NCI-H1436 (cell line): ENCODE measurements around the gene CHP2.
"Not testable (repeated sequence)": the region's sequence is repeated elsewhere in the genome, so short reads cannot be mapped to it uniquely, and the experiment has no call there.

Source experiments
- DNase-seq: peaks from one replicate; lab custom pipeline; 2025; lab: John Stamatoyannopoulos, UW

CHP2 gene

DNA sequence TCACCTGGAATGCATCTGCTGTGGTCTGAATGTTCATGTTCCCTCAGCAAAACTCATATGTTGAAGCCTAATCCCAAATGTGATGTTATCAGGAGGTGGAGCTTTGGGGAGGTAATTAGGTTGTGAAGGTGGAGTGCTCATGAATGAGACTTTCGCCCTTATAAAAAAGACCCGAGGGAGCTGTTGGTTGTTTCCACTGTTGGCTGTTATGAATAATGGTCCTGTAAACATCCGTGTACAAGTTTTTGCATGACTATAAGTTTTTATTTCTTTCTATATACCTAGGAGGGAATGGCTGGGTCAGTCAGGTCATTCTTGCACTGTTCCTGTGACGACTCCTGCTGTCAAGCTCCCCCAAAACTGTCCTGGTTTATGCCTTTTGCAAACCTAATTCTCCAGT, 9.6 kb upstream of the CHP2 start:
- DNase-seq = no peak

DNA sequence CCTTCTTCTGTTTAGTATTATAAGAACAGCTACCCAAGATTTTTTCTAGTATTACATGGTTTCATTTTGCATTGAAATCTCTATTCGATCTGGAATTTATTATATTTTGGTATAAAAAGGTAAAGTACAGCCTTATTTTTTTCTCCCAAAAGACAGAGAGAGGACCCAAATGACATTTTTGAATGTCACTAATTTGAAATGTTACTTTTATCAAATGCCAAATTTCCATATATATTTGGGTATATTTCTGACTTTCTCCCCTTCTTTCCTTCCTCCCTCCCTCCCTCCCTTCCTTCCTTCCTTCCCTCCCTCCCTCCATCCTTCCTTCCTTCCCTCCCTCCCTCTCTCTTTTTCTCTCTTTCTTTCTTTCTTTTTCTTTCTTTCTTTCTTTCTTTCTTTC, 6.2 kb upstream of the CHP2 start:
- DNase-seq = no peak

DNA sequence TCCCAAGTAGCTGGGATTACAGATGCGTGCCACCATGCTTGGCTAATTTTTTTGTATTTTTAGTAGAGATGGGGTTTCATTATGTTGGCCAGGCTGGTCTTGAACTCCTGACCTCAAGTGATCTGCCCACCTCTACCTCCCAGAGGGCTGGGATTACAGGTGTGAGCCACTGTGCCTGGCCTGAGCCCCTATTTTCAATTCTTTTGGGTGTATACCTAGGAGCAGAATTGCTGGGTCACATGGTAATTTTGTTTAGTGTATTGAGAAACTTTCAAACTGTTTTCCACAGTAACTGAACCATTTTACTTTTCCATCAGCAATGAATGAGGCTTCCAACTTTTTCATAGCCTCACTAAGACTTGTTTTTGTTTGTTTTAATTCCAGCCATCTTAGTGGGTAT, 3.8 kb upstream of the CHP2 start:
- DNase-seq = not testable (repeated sequence)

DNA sequence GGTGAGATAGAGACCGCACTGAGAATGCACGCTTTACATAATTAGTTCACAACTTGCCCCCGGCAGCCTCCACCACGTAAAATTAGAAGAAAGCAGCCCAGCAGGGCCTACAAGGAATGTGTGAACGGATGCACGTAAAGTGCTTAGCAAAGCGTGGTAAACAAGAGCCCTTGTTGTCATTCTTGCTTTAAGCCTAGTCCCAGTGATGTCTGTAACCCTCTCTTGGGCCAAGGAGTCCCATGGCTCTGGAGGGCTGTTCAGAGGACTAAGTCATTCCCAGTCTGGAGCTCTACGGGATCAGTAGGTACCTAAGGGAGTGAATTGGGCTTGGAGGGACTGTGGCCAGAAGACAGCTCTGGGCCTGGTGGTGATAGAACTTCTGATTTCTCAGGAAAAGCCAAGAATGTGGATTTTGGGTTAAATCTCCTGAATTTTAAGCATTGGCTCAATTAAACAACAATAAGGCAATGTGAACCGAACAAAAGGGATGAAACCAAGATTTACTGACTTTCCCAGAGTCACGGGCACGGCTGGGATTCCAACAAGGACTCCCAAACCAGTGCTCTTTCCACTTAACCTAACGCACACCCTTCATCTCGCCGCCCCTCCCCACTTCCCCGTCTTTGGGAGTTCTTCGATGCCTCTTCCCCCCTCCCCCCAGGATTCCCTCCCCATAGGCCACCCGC, 775 bp upstream of the CHP2 start:
- DNase-seq = no peak

DNA sequence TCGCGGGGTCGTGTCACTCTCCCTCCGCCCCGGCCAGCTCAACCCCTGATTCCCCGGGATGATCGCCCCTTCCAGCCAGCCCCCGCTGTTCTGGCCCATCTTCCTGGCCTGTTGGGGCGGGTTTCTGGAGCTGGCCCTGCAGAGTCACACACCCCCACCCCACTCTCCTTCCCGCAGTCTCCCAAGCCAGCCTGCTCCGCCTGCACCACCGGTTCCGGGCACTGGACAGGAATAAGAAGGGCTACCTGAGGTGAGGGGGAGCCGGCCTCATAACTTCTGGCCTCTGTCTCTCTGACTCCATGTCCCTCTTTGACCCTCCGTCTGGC, 621 bp downstream of the CHP2 start:
- no peak for DNase-seq

DNA sequence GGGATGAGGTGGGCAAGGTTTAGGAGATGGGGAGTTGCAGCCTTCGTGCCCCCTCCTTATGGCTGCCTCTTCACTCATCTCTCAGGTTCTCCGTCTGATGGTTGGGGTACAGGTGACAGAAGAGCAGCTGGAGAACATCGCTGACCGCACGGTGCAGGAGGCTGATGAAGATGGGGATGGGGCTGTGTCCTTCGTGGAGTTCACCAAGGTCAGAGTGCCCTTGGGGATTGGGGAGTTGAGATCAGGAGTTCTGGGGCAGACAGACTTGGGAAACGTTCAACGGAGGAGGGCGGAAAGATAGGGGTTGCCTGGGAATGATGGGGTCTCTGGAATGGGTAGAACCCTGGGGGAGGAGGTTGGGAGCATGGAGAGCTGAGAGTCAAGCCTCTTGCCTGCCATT, 2.3 kb downstream of the CHP2 start:
- no peak for DNase-seq

DNA sequence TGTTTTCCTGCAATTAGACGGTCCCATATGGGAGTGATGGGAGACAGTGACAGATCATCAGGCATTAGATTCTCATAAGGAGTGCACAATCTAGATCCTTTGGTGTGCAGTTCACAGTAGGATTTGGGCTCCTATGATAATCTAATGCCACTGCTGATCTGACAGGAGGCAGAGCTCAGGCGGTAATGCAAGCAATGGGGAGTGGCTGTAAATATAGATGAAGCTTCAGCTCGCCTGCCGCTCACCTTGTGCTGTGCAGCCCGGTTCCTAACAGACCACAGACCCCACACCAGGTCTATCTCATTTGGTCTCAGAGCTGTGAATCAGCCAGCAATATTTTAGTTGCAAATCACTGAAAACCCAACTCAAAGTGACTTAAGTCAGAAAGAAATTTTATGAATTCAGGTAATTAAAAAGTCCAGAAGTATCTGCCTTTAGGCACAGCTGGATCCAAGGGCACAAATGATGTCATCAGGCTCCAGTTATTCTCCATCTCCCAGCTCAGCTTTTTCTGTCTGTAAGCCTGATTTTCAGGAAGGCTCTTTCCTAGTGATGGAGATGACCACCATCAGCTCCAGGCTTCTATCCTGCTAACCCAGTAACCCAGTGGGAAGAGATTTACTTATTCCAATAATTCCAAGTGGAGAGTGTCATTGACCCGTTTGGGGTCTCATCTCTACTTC, 3.3 kb downstream of the CHP2 start:
- no peak for DNase-seq

DNA sequence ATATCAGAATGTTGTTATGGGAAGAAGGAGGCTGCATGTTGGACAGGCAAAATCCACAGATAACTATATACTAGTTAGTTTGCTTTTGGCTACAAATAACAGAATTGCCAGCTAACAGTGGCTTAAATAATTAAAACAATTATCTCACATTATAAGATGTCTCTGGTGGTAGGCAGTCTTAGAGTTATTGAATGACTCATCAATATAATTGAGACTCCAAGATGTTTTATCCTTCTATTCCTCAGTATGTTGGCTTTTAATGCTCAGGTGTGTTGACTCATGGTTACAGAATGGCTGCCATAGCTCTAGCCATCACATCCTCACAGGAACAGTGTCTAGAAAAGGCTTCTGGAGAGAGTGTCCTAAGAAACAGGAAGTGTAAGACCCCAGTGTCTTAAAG, 11.1 kb downstream of the CHP2 start:
- DNase-seq = no peak

DNA sequence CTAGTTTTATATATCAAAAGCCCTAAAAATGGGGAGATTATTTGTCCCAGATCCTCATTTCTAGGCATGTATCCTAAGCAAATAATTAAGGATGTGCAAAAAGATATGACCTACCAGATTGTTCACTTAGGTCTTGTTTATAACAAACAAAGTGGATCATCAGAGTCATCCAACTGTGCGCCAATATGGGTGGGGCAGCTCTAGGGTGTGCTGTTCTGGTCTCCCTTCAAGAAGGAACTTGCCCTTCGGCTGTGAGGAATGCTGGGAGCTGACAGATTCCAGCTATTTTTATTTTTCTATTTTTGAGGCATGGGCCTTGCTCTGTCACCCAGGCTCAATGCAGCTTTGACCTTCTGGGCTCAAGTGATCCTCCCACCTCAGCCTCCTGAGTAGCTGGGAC, 13.8 kb downstream of the CHP2 start:
- no peak for DNase-seq

DNA sequence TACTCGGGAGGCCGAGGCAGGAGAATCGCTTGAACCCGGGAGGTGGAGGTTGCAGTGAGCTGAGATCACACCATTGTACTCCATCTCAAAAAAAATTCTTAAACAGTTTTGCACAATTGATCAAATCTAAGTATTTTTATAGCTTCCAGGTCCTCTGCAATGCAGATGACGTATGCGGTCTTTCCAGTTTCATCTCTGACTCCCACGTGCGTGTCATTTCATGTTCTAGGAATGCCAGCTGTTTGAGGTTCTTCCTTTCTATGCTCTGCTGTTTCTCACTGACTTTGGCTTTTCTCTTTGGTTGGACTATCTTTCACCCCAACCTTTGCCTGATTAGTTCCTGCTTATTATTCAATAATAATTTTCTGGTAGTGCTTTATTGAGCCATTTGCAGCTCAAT, 16.2 kb downstream of the CHP2 start:
- DNase-seq = no peak

DNA sequence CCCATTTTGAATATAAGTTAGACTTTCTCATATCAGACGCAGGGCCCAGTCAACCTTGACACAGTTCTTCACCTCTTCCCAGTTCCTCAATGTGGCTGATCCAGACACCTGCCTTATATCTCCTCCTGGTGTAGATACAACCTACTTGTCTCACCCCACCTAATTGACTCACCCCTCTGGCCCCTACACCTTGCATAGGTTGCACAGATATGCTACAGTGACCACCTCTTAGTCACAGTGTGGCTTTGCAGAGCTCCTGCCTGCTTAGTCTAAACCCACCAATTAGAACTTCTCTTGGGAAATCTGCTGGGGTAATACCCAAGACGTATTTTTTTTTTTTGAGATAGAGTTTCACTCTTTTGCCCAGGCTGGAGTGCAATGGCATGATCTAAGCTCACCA, 16.8 kb downstream of the CHP2 start:
- DNase-seq = no peak

DNA sequence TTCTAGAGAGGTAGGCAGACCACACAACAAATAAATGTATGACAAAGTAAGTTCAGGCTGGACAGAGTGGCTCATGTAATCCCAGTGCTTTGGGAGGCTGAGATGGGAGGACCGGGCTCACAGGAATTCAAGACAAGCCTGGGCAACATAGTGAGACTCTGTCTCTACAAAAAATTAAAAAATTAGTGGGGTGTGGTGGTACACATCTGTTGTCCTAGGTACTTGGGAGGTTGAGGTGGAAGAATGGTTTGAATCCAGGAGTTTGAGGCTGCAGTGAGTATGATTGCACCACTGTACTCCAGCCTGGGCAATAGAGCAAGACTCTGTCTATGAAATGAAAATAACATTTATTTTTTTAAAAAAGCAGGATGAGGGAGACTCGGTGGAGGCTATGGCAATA, 18.5 kb downstream of the CHP2 start:
- DNase-seq = no peak

DNA sequence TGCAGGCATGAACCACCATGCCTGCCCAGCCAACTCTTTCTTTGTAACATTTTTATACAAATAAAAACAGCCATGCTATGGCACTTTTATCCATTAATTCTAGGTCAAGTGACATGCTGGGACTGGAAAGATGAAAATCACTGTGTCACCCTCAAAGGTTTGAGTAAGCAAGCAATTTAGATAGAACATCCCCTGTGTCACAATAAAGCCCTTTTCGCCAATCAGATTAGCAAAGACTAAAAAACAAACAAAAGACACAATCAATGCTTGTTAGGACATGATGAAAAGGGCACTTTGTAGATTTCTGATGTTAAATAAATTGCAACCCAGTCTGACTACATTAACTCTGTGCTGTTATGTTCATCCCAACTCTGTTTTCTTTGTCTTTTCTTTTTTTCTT, 26.4 kb downstream of the CHP2 start:
- DNase-seq = no peak

DNA sequence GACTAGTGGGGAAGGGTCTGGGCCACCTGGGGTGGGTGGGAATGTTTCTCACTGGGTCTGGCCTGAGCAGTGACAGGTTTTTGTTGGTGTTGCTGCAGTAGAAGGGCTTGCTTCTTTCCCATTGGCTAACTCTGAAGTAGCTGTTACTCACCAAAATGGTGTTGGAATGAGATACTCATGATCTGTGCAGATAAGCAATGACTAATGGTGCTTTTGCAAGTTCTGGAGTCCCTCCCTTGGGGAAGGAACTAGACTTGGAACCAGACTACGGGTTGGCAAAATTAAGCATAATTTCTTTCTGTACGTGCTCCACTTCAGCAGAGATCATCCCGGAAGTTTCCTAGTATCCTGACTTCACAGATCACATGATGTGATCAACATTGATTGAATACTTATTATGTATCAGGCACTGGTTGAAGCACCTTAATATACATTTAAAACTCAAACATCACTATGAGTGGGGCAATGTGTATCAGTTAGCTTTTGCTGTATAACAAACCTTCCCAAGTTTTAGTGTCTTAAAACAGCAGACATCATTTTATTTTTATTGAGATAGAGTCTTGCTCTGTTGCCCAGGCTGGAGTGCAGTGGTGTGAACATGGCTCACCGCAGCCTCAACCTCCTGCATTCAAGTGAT, 30.1 kb downstream of the CHP2 start:
- no peak for DNase-seq

DNA sequence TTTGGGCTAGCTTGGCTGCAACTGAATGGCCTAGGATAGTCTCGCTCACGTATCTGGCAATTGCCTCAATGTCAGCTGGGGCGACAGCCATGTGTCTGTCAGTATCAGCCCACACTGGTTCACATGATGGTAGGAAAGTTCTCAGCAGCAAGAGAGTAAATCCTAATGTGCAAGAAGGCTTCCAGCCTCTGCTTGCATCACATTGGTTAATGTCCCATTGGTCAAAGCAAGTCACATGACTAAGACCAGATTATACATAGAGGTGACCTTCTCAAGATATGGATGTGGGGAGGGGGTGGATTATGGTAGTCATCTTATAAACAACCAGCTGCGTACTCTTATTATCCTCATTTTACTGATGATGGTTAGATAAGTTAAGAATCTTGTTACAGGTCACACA, 31.0 kb downstream of the CHP2 start:
- DNase-seq = no peak

DNA sequence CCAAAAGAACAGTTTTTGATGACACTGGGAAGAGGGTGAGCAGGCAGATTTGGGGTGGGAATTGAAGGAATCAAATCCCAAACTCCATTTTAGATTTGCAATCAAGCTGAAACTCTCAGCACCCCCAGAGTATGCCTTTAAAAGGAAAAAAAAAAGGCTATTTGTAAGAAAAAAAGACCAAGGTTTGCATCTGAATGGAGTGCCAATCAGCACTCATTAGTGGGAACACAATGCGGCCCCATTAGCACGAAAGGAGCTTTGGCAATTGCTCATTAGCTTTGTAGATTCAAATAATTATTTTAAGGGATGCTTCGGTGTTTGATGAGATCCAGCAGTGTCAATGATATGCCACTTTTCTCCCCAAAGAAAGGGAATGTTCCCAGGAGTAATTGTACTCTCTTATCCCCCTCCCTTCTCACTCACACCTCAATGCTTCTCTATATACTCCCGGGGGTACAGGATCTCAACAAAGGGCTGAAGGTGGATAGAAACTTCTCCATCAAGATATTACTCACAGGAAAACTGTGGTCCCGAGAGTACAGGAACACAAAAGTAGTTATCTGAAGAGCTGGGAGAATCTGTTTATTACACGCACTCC, 32.2 kb downstream of the CHP2 start:
- no peak for DNase-seq

DNA sequence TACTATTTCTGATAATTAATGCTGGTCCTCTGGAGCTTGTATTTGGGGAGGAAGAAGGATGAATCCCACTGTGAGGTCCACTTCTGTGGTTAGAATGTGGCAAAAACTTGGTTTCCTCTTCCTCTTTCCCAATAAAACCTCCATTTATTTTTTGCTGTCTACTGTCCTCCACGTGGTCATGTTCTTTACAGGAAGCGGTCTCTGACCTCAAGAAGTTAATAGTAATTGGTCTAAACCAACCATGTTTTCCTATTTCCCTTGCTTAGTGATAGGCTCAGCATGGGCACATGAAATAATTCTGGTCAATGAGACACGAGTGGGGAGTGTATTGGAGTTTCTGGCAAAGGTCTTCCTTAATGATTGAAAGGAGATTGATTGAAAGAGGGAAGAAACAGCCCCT, 33.9 kb downstream of the CHP2 start:
- no peak for DNase-seq

DNA sequence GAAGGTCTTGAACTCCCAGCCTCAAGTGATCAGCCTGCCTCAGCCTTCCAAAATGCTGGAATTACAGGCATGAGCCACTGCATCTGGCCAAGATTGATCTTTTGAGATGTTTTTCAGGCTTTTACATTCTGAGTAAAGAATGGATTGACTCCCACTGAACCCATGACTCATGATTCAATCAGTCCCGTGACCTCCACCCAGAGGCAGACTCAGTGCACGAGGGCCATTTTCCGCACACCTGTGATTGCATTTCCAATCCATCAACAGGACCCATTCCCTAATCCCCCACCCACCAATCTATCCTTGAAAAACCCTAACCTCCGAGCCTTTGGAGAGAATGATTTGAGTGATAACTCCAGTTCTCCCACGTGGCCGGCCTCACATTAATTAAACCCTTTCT, 40.6 kb downstream of the CHP2 start:
- DNase-seq = no peak

DNA sequence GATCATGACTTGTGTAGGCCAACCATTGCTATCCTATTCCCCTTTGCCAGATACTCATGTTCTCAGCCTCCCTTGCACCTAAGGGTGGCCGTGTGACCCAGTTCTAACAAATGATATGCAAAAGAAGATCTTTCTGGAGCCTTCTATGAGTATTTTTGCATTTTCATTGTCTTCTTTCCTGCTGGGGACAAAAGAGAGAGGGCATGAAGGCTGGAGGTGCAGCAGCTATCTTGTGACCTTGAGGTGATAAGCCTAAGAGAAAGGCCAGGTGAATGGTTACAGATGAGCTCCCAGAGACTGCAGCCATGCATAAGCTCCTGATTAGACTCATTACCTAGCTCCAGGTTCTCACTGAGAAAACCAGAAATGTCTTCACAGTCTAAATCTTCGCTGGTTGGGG, 42.1 kb downstream of the CHP2 start:
- DNase-seq = no peak

DNA sequence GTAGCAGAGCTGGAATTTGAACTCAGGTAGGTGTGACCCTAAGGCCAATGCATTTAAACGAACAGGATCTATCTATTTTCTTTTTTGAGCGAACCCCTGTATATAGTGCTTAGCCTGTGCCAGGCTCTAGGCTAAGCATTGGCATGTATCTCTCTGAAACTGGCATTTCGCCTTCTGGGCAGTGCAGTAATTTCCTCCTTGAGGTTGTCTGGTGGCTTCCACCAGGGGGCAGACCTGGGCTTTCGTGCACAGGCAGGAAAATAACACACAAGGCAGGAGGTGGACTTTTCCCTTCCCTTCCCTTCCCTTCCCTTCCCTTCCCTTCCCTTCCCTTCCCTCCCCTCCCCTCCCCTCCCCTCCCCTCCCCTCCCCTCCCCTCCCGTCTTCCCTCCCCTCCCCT, 46.6 kb downstream of the CHP2 start:
- peak; percentile 54 for DNase-seq

DNA sequence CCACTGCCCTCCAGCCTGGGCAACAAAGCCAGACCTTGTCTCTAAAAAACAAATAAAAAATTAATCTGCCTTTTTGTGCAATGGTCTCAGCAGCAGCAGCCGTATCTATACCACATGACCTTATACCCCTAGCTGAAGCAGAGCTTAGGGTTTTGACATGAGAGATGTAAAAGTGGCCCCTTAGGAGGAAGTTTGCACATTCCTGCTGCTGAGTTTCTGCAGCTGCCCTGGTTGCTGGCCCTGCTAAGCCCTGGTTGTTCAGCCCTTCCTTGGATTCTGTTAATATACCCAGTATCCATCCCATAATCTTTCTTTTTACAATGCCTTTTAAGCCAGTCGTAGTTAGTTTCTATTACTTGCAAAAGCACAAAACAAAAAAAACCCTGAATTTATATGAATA, 48.0 kb downstream of the CHP2 start:
- no peak for DNase-seq

DNA sequence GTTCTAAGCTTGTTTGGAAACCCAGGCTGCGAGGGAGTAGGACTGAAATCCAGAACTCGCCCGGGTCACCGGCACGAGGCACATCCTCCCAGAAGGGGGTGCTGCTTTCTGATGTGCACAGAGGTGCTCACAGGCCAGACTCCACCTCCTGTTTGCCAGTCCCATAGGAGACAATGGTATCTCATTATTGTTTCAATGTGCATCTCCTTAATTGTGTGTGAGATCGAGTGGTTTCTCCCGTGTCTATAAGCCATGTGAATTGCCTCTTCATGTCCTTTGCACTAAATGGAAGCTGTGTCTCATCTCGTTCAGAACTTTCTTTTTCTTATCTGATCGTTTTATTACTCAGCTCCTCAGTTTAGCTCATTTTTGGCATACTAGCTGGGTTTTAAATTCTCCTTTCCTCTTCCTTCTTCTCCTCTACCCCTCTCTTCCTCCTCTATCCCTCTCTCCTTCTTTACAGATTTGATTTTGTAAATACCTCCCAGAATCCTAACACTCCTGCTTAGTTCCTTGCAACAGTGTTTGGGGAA, 48.8 kb downstream of the CHP2 start:
- peak; percentile 40 for DNase-seq

DNA sequence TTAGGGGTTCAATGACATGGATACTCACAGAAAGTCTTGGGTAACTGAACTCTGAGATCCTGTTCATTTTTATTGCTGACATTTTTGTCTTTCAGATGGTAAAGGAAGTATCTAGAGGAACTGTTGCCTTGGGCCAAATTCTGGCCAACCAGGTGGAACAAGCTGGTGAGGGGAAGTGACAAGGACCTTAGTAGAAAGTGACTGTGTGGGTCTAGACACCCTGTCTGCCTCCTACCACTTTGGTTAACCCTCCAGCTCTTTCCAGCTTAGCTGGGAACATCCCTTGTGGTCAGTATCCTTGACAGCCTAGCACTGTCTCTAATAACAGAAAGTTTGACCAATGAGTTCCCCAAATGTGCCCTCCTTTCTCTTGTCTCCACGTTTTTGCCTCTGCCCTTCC, 52.2 kb downstream of the CHP2 start:
- DNase-seq = no peak
